ENCODE data around the gene ACOXL. TPM values are rescaled to one million over a fixed set of nuclear protein-coding genes. Genes with fewer than 3 reads are reported as not detected.

ACOXL gene
- total and polyA plus RNA-seq, 10 of the 15 experiments (the other 5 are each of a cell fraction or from before 2014, with no cell fraction given): 0.05 to 1.3 (median 0.71) TPM

DNA sequence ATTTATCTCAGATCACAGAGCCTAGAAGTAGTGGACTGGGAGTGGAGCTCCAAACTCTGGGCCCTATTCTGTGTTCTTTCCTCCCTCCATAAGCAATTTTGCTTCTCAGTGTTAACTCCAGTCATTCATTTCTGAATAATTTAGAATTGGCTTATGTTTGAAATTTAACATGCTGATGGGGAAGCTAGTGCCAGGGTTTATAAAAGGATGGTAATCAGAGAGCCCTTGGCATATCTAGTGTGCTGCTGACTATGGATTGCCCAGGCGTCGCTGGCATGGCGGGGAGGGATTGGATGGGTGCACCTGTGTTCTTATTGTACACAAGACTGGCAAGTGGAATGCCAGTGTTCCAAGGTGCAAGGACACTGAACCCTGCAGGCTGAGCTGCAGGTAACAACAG, 177.1 kb downstream of the ACOXL start:
- Histone ChIP-seq H3K36me3 (ENCODE audit: control insufficient read depth in 2 of 2, insufficient read depth in 2 of 2, low read length in 1 of 2) (no peaks in the 10 kb centered on the region), H4K20me1 (ENCODE audit: control insufficient read depth, insufficient read depth) (no peaks in the 10 kb centered on the region), H3K4me1 (ENCODE audit: control insufficient read depth, insufficient read depth, low read length) (no peaks in the 10 kb centered on the region), H3K27me3 (replicated peaks in 1 of 2; ENCODE audit: control insufficient read depth in 2 of 2, insufficient read depth in 2 of 2, low read length in 1 of 2) (no peaks in the 10 kb centered on the region), H3K4me2 (ENCODE audit: control insufficient read depth, insufficient read depth) (no peak overlapping the region), H3K9ac (ENCODE audit: control insufficient read depth, insufficient read depth, low read length) (no peak overlapping the region), H3K27ac (ENCODE audit: control insufficient read depth, insufficient read depth) (no peak overlapping the region), H3K9me3 (replicated peaks; ENCODE audit: control insufficient read depth, insufficient read depth, low read length) (no peaks in the 10 kb centered on the region; the same call in 2 of the 3 replicates), H2AFZ (ENCODE audit: control insufficient read depth, low read depth, low read length) (no peak overlapping the region), H3K79me2 (ENCODE audit: control insufficient read depth, insufficient read depth, low read length) (no peaks in the 10 kb centered on the region), H3K4me3 (no peak overlapping the region)
- TF ChIP-seq ZBED1 (IDR thresholded peaks at IDR 0.05; ENCODE audit: borderline replicate concordance): no peak
- no peak for TF ChIP-seq RELA (IDR thresholded peaks at IDR 0.05; ENCODE audit: borderline replicate concordance, partially characterized antibody)
- no peak for TF ChIP-seq PML (IDR thresholded peaks at IDR 0.05; ENCODE audit: low read length)
- no peak for TF ChIP-seq RUNX3 (IDR thresholded peaks at IDR 0.05; ENCODE audit: low read length)
- TF ChIP-seq RAD21 (IDR thresholded peaks at IDR 0.05; ENCODE audit: insufficient read depth, low read depth, low read length): no peak
- ChIA-PET SMC1A (ENCODE audit: uncharacterized antibody, unreplicated experiment) (interaction anchor here (1.5 kb wide), 1 partner anchor 33 kb away, joined by 8 read pairs; no protein-coding TSS in a partner anchor), RAD21 (ENCODE audit: unreplicated experiment) (no interaction called here), POLR2A (no interaction called here), CTCF (no interaction called here)
- DNase-seq (ENCODE audit: low read depth, low spot score) (no peak), ATAC-seq (no peak), FAIRE-seq (no peak)
- 82% methylated on average over 3 of the region's 3 CpGs for WGBS (ENCODE audit: insufficient coverage, insufficient replicate concordance, low lambda C conversion rate, missing lambda C conversion rate)
- in situ Hi-C loops (cut with MboI) (no loop called here), intact Hi-C loops (cut with micrococcal nuclease; ENCODE audit: unreplicated experiment) (no loop called here)
- BruUV-seq (replicated peaks): no TSS peak

DNA sequence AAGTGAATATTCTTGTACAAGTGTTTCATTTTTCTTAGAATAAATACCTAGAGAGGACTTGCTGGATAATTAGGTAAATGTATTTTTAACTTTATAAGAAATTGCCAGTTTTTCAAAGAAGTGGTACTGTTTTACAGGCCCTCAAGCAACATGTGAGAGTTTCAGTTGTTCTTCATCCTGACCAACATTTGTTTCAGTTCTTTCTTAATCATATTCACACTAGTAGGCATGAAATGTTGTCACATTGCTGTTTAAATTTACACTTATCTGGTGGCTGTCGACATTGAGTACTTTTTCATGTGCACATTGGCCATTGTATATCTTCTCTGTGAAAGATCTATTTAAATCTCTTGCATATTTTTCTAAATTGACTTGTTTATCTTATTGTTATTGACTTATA, 178.1 kb downstream of the ACOXL start:
- Histone ChIP-seq H4K20me1 (ENCODE audit: control insufficient read depth, insufficient read depth) (no peaks in the 10 kb centered on the region), H3K79me2 (ENCODE audit: control insufficient read depth, insufficient read depth, low read length) (no peaks in the 10 kb centered on the region), H3K27ac (ENCODE audit: control insufficient read depth, insufficient read depth) (no peak overlapping the region), H3K4me1 (ENCODE audit: control insufficient read depth, insufficient read depth, low read length) (no peaks in the 10 kb centered on the region), H2AFZ (ENCODE audit: control insufficient read depth, low read depth, low read length) (no peak overlapping the region), H3K9me3 (replicated peaks; ENCODE audit: control insufficient read depth, insufficient read depth, low read length) (no peaks in the 10 kb centered on the region; the same call in 2 of the 3 replicates), H3K4me2 (ENCODE audit: control insufficient read depth, insufficient read depth) (no peak overlapping the region), H3K36me3 (ENCODE audit: control insufficient read depth in 2 of 2, insufficient read depth in 2 of 2, low read length in 1 of 2) (no peaks in the 10 kb centered on the region), H3K9ac (ENCODE audit: control insufficient read depth, insufficient read depth, low read length) (no peak overlapping the region), H3K27me3 (replicated peaks in 1 of 2; ENCODE audit: control insufficient read depth in 2 of 2, insufficient read depth in 2 of 2, low read length in 1 of 2) (no peaks in the 10 kb centered on the region), H3K4me3 (no peak overlapping the region)
- ChIA-PET CTCF (no interaction called here), RAD21 (ENCODE audit: unreplicated experiment) (no interaction called here), POLR2A (no interaction called here), SMC1A (ENCODE audit: uncharacterized antibody, unreplicated experiment) (interaction anchor here (1.5 kb wide), 1 partner anchor 34 kb away, joined by 8 read pairs; no protein-coding TSS in a partner anchor)
- peak; percentile 57 for ATAC-seq
- intact Hi-C loops (cut with micrococcal nuclease; ENCODE audit: unreplicated experiment): no loop called here
- peak; percentile 33 for DNase-seq (ENCODE audit: low read depth, low spot score)
- no TSS peak for BruUV-seq (replicated peaks)
- FAIRE-seq: peak; percentile 38
- in situ Hi-C loops (cut with MboI): no loop called here
- WGBS (ENCODE audit: insufficient coverage, insufficient replicate concordance, low lambda C conversion rate, missing lambda C conversion rate): 0% methylated on average over 1 of the region's 1 CpG
- TF ChIP-seq ZNF24 (IDR thresholded peaks at IDR 0.05) (0 out of 2 replicates have a peak, but pooled peaks have one; percentile 25), YY1 (IDR thresholded peaks at IDR 0.05; ENCODE audit: low read depth, low read length) (no peak), TAF1 (IDR thresholded peaks at IDR 0.05; ENCODE audit: borderline replicate concordance, low read depth, low read length) (no peak), ZNF217 (IDR thresholded peaks at IDR 0.05) (no peak), NR2C2 (IDR thresholded peaks at IDR 0.05; ENCODE audit: borderline replicate concordance, control insufficient read depth, insufficient read length, low read depth) (no peak), NFXL1 (IDR thresholded peaks at IDR 0.05; ENCODE audit: borderline replicate concordance) (no peak), RBBP5 (conservative IDR thresholded peaks at IDR 0.05) (no peak)
- TF ChIP-seq, protein P1, sequence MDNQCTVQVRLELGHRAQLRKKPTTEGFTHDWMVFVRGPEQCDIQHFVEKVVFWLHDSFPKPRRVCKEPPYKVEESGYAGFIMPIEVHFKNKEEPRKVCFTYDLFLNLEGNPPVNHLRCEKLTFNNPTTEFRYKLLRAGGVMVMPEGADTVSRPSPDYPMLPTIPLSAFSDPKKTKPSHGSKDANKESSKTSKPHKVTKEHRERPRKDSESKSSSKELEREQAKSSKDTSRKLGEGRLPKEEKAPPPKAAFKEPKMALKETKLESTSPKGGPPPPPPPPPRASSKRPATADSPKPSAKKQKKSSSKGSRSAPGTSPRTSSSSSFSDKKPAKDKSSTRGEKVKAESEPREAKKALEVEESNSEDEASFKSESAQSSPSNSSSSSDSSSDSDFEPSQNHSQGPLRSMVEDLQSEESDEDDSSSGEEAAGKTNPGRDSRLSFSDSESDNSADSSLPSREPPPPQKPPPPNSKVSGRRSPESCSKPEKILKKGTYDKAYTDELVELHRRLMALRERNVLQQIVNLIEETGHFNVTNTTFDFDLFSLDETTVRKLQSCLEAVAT (IDR thresholded peaks at IDR 0.05): no peak
- TF ChIP-seq, protein P2, sequence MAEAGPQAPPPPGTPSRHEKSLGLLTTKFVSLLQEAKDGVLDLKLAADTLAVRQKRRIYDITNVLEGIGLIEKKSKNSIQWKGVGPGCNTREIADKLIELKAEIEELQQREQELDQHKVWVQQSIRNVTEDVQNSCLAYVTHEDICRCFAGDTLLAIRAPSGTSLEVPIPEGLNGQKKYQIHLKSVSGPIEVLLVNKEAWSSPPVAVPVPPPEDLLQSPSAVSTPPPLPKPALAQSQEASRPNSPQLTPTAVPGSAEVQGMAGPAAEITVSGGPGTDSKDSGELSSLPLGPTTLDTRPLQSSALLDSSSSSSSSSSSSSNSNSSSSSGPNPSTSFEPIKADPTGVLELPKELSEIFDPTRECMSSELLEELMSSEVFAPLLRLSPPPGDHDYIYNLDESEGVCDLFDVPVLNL (IDR thresholded peaks at IDR 0.05; ENCODE audit: low read depth, low read length): no peak
- TF ChIP-seq, protein P3, sequence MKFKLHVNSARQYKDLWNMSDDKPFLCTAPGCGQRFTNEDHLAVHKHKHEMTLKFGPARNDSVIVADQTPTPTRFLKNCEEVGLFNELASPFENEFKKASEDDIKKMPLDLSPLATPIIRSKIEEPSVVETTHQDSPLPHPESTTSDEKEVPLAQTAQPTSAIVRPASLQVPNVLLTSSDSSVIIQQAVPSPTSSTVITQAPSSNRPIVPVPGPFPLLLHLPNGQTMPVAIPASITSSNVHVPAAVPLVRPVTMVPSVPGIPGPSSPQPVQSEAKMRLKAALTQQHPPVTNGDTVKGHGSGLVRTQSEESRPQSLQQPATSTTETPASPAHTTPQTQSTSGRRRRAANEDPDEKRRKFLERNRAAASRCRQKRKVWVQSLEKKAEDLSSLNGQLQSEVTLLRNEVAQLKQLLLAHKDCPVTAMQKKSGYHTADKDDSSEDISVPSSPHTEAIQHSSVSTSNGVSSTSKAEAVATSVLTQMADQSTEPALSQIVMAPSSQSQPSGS (IDR thresholded peaks at IDR 0.05; ENCODE audit: low read length): no peak

Measured in GM12878 (cell line).